HepG2 (cell line): ENCODE data around the gene BAG3. TPM values are rescaled to one million over a fixed set of nuclear protein-coding genes. Genes with fewer than 3 reads are reported as not detected.

Source experiments
- ATAC-seq: fragments of 200-7000 bp; cut with Tn5 transposase; 3 replicates; pipeline ENCODE4 v1.9.1; 2020; ENCODE audit warnings: mild to moderate bottlenecking, moderate library complexity
- BruUV-seq: library from RNA; stranded (reverse); fragments of 400-500 nt; replicated peaks from 2 replicates; lab custom pipeline; 2021; lab: Mats Ljungman, UMichigan
- CTCF ChIA-PET: fragments of 300-600 bp; formaldehyde crosslinking; extraction: SDS; loops from one replicate; lab custom pipeline; 2021; ENCODE audit warnings: low total read pairs, inconsistent platforms, low intra/inter-chr PET ratio; lab: Yijun Ruan, JAX
- POLR2A ChIA-PET: fragments of 350-600 bp; sonication (Branson Sonifier 250); formaldehyde crosslinking; loops from one replicate; lab custom pipeline; 2020; ENCODE audit warnings: antibody characterized with exemption, inconsistent platforms; lab: Yijun Ruan, JAX
- DNase-seq: peaks from one replicate; pipeline ENCODE4 v3.0.0-alpha.2; 2015; ENCODE audit warnings: low spot score
- FAIRE-seq: peaks from 3 replicates; lab custom pipeline; 2011; peaks lifted over from hg19 to GRCh38; lab: Jason Lieb, UNC
- H2AFZ ChIP-seq: one replicate; pipeline ENCODE4 v1.6.1; 2011; ENCODE audit warnings: low read length, inconsistent platforms
- H3K27ac ChIP-seq: fragments of 300-600 bp; 3 replicates; pipeline ENCODE4 v1.8.0; 2011; ENCODE audit warnings: mixed run types, mild to moderate bottlenecking, mixed read lengths, low read length, inconsistent platforms; ENCODE audit not compliant: insufficient read depth; ENCODE audit errors: extremely low read length
- H3K27me3 ChIP-seq, 2 experiments: fragments of 200-600 bp in 1 of 2; 2 replicates in 1 of 2; 3 replicates in 1 of 2; pipeline versions ENCODE4 v1.6.0 to v1.8.0; 2011; ENCODE audit warnings: low read length in 2 of 2, mild to moderate bottlenecking in 2 of 2, moderate library complexity in 2 of 2, inconsistent platforms in 1 of 2; ENCODE audit not compliant: insufficient read depth in 2 of 2, control insufficient read depth in 1 of 2
- H3K36me3 ChIP-seq, 2 experiments: fragments of 200-600 bp in 1 of 2; replicated peaks in 1 of 2; 2 replicates in 1 of 2; 3 replicates in 1 of 2; pipeline versions ENCODE4 v1.5.1 to v1.8.0; 2011; ENCODE audit warnings: low read length in 2 of 2, inconsistent platforms in 1 of 2; ENCODE audit not compliant: insufficient read depth in 2 of 2, control insufficient read depth in 1 of 2
- H3K4me1 ChIP-seq: 2 replicates; pipeline ENCODE4 v1.5.1; 2012; ENCODE audit warnings: low read length, inconsistent platforms; ENCODE audit not compliant: insufficient read depth
- H3K4me2 ChIP-seq: 2 replicates; pipeline ENCODE4 v1.6.0; 2011; ENCODE audit warnings: low read depth, low read length, inconsistent platforms
- H3K4me3 ChIP-seq, 3 experiments: fragments of 200-600 bp in 1 of 3; sonication (generic), shearing (Covaris generic) in 1 of 3; replicated peaks in 1 of 3; 2 replicates each; pipeline ENCODE4 v1.5.1; 2011 to 2016; ENCODE audit warnings: low read length in 3 of 3, inconsistent platforms in 2 of 3, low read depth in 2 of 3, mild to moderate bottlenecking in 2 of 3, control low read depth in 1 of 3, mixed read lengths in 1 of 3; ENCODE audit not compliant: insufficient read depth in 1 of 3
- H3K79me2 ChIP-seq: one replicate; pipeline ENCODE4 v1.6.1; 2011; ENCODE audit warnings: low read length, inconsistent platforms; ENCODE audit not compliant: insufficient read depth
- H3K9ac ChIP-seq: 2 replicates; pipeline ENCODE4 v1.6.0; 2011; ENCODE audit warnings: mild to moderate bottlenecking, low read depth, low read length, inconsistent platforms; ENCODE audit not compliant: insufficient read depth
- H3K9me3 ChIP-seq: 2 replicates; pipeline ENCODE4 v1.5.1; 2012; ENCODE audit warnings: mild to moderate bottlenecking, low read length
- H4K20me1 ChIP-seq: 2 replicates; pipeline ENCODE4 v1.6.0; 2011; ENCODE audit warnings: inconsistent platforms, mild to moderate bottlenecking, low read length, moderate library complexity; ENCODE audit not compliant: insufficient read depth
- ARHGAP35 ChIP-seq: sonication (generic); formaldehyde crosslinking; IDR thresholded peaks from 2 replicates; pipeline ENCODE4 v1.9.0; 2022; ENCODE audit warnings: mild to moderate bottlenecking, inconsistent platforms, moderate library complexity, missing genetic modification reagents, borderline replicate concordance
- KAT8 ChIP-seq: IDR thresholded peaks from 2 replicates; pipeline ENCODE4 v1.6.1; 2016; ENCODE audit warnings: missing genetic modification reagents, missing compliant biosample characterization
- MXI1 ChIP-seq: IDR thresholded peaks from 3 replicates; pipeline ENCODE4 v1.6.1; 2012; ENCODE audit warnings: low read depth, low read length, inconsistent platforms, borderline replicate concordance
- PRPF4 ChIP-seq: fragments of 200-400 bp; formaldehyde crosslinking; IDR thresholded peaks from 2 replicates; pipeline ENCODE4 v1.6.1; 2016; ENCODE audit warnings: low read length, low read depth; ENCODE audit not compliant: poor library complexity, severe bottlenecking
- ZNF260 ChIP-seq: sonication (generic); formaldehyde crosslinking; IDR thresholded peaks from 2 replicates; pipeline ENCODE4 v1.4.0; 2020; ENCODE audit warnings: missing genetic modification reagents, low read depth, mild to moderate bottlenecking, borderline replicate concordance
- ZNF33A ChIP-seq: sonication (generic); formaldehyde crosslinking; IDR thresholded peaks from 2 replicates; pipeline ENCODE4 v1.5.1; 2020; ENCODE audit warnings: missing genetic modification reagents, mild to moderate bottlenecking, moderate library complexity, borderline replicate concordance
- ZNF468 ChIP-seq: sonication (generic); formaldehyde crosslinking; IDR thresholded peaks from 2 replicates; pipeline ENCODE4 v1.8.0; 2022; ENCODE audit warnings: mild to moderate bottlenecking, moderate library complexity, missing genetic modification reagents
- ZNF530 ChIP-seq: sonication (generic); formaldehyde crosslinking; IDR thresholded peaks from 2 replicates; pipeline ENCODE4 v1.5.0; 2020; ENCODE audit warnings: low read depth, mild to moderate bottlenecking, missing genetic modification reagents
- WGBS: methylation state at CpG from one replicate; pipeline ENCODE4 v1.1.6; 2017; ENCODE audit warnings: low lambda C conversion rate; 5-methylcytosine and 5-hydroxymethylcytosine counted together
- in situ Hi-C: cut with HindIII; loops from 2 replicates; pipeline ENCODE4 v1.10.0; 2017; ENCODE audit warnings: low pct_unique_long_range_greater_than_20kb; ENCODE audit not compliant: extremely low pct_ligation_motif_present
- intact Hi-C: fragments of 100-400 bp; cut with micrococcal nuclease; formaldehyde crosslinking; loops from one replicate; pipeline ENCODE4 v1.10.0; 2022; ENCODE audit not compliant: unreplicated experiment
- polyA plus RNA-seq, 8 experiments: library from polyadenylated mRNA; depleted of rRNA in 3 of 8; stranded (reverse) in 7 of 8; unstranded in 1 of 8; fragments of >200 nt; fragmentation: Illumina TruSeq in 4 of 8; extraction: Trizol in 4 of 8; gene quantifications; 2 replicates each; pipeline versions ENCODE4 v1.2.1 to v1.2.3, GENCODE V29; 2011 to 2016; ENCODE audit warnings: low read depth in 4 of 8, missing spikeins in 1 of 8, mixed read lengths in 1 of 8; ENCODE audit not compliant: insufficient read depth in 1 of 8
- total RNA-seq, 5 experiments: library from RNA; depleted of rRNA; stranded (reverse); fragments of >200 nt; fragmentation: Illumina TruSeq; extraction: Trizol; gene quantifications; 2 replicates each; pipeline ENCODE4 v1.2.3, GENCODE V29; 2016; ENCODE audit warnings: low read depth in 1 of 5
- TF ChIP-seq, protein P1 (sequence below): sonication (generic); formaldehyde crosslinking; IDR thresholded peaks from 2 replicates; pipeline ENCODE4 v1.9.0; 2021; ENCODE audit warnings: mild to moderate bottlenecking, missing genetic modification reagents
- TF ChIP-seq, protein P2 (sequence below): sonication (generic); formaldehyde crosslinking; IDR thresholded peaks from 2 replicates; pipeline ENCODE4 v1.9.0; 2022; ENCODE audit warnings: missing genetic modification reagents, mild to moderate bottlenecking, borderline replicate concordance
- TF ChIP-seq, protein P3 (sequence below): sonication (generic); formaldehyde crosslinking; IDR thresholded peaks from 2 replicates; pipeline ENCODE4 v1.5.1; 2020; ENCODE audit warnings: mild to moderate bottlenecking, missing genetic modification reagents, moderate library complexity

The BAG3 gene
- total and polyA plus RNA-seq, 2 of the 13 experiments (the other 11 are each of a cell fraction or from before 2014, with no cell fraction given): 2.9 to 6.7 TPM

DNA sequence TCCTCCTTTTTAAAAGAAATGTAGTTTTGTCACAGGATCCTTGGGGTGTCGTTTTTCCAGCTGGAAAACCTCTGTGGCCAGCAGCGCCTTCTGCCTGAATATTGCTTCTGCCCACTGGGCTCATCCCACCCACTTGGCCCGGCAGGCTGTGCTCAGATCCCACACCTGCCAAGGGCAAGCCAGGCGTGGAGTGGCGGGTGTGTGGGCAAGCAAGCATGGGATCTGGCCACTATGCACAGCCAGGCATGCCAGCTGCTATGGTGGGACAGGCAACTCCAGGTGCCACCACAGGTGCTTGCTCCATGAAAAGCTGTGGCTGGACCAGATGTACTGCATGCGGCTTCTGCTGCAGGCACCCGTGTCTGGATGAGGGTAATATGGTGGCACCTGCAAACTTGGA is 43.4 kb downstream of the BAG3 start:
- Histone ChIP-seq H3K27ac (no peak overlapping the region), H2AFZ (no peak overlapping the region), H3K4me3 (no peak overlapping the region), H3K4me1 (peaks cover 30% of the 10 kb centered on the region), H3K36me3 (no peaks in the 10 kb centered on the region), H3K9ac (no peak overlapping the region), H3K27me3 (no peaks in the 10 kb centered on the region), H3K4me2 (no peak overlapping the region), H3K79me2 (no peaks in the 10 kb centered on the region), H4K20me1 (no peaks in the 10 kb centered on the region), H3K9me3 (no peaks in the 10 kb centered on the region)
- intact Hi-C loops (no loop called here), in situ Hi-C loops (loop anchor here (25.0 kb wide), 1 partner anchor 643 kb away; no protein-coding TSS in a partner anchor)
- no peak for DNase-seq
- POLR2A ChIA-PET: no interaction called here
- no TSS peak for BruUV-seq
- no peak for ATAC-seq
- no peak for FAIRE-seq
- CTCF ChIA-PET: no interaction called here
- WGBS: 76% methylated on average over 5 of the region's 7 CpGs
- TF ChIP-seq PRPF4 (no peak), MXI1 (no peak), ZNF530 (CRISPR knock-in tag) (no peak), ZNF33A (CRISPR knock-in tag) (no peak), ZNF260 (CRISPR knock-in tag) (no peak), ARHGAP35 (CRISPR knock-in tag) (no peak), ZNF468 (CRISPR knock-in tag) (no peak), KAT8 (CRISPR knock-in tag) (no peak)
- TF ChIP-seq, protein P1, sequence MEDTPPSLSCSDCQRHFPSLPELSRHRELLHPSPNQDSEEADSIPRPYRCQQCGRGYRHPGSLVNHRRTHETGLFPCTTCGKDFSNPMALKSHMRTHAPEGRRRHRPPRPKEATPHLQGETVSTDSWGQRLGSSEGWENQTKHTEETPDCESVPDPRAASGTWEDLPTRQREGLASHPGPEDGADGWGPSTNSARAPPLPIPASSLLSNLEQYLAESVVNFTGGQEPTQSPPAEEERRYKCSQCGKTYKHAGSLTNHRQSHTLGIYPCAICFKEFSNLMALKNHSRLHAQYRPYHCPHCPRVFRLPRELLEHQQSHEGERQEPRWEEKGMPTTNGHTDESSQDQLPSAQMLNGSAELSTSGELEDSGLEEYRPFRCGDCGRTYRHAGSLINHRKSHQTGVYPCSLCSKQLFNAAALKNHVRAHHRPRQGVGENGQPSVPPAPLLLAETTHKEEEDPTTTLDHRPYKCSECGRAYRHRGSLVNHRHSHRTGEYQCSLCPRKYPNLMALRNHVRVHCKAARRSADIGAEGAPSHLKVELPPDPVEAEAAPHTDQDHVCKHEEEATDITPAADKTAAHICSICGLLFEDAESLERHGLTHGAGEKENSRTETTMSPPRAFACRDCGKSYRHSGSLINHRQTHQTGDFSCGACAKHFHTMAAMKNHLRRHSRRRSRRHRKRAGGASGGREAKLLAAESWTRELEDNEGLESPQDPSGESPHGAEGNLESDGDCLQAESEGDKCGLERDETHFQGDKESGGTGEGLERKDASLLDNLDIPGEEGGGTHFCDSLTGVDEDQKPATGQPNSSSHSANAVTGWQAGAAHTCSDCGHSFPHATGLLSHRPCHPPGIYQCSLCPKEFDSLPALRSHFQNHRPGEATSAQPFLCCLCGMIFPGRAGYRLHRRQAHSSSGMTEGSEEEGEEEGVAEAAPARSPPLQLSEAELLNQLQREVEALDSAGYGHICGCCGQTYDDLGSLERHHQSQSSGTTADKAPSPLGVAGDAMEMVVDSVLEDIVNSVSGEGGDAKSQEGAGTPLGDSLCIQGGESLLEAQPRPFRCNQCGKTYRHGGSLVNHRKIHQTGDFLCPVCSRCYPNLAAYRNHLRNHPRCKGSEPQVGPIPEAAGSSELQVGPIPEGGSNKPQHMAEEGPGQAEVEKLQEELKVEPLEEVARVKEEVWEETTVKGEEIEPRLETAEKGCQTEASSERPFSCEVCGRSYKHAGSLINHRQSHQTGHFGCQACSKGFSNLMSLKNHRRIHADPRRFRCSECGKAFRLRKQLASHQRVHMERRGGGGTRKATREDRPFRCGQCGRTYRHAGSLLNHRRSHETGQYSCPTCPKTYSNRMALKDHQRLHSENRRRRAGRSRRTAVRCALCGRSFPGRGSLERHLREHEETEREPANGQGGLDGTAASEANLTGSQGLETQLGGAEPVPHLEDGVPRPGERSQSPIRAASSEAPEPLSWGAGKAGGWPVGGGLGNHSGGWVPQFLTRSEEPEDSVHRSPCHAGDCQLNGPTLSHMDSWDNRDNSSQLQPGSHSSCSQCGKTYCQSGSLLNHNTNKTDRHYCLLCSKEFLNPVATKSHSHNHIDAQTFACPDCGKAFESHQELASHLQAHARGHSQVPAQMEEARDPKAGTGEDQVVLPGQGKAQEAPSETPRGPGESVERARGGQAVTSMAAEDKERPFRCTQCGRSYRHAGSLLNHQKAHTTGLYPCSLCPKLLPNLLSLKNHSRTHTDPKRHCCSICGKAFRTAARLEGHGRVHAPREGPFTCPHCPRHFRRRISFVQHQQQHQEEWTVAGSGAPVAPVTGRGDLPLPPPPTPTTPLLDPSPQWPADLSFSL (CRISPR knock-in tag): no peak
- TF ChIP-seq, protein P2, sequence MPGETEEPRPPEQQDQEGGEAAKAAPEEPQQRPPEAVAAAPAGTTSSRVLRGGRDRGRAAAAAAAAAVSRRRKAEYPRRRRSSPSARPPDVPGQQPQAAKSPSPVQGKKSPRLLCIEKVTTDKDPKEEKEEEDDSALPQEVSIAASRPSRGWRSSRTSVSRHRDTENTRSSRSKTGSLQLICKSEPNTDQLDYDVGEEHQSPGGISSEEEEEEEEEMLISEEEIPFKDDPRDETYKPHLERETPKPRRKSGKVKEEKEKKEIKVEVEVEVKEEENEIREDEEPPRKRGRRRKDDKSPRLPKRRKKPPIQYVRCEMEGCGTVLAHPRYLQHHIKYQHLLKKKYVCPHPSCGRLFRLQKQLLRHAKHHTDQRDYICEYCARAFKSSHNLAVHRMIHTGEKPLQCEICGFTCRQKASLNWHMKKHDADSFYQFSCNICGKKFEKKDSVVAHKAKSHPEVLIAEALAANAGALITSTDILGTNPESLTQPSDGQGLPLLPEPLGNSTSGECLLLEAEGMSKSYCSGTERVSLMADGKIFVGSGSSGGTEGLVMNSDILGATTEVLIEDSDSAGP (CRISPR knock-in tag): no peak
- TF ChIP-seq, protein P3, sequence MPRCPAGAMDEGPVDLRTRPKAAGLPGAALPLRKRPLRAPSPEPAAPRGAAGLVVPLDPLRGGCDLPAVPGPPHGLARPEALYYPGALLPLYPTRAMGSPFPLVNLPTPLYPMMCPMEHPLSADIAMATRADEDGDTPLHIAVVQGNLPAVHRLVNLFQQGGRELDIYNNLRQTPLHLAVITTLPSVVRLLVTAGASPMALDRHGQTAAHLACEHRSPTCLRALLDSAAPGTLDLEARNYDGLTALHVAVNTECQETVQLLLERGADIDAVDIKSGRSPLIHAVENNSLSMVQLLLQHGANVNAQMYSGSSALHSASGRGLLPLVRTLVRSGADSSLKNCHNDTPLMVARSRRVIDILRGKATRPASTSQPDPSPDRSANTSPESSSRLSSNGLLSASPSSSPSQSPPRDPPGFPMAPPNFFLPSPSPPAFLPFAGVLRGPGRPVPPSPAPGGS (CRISPR knock-in tag): no peak
